Prostate gland (tissue), 2 donors: Measurements from ENCODE around the gene RUFY4. TPM values are rescaled to one million over a fixed set of nuclear protein-coding genes. Genes with fewer than 3 reads are reported as not detected.

Experiments
- DNase-seq: peaks from one replicate; pipeline ENCODE4 v3.0.0-alpha.2; 2019; ENCODE audit warnings: low spot score
- H3K27ac ChIP-seq, 2 donors: fragments of 200-600 bp; sonication (generic); 2 replicates each; pipeline ENCODE4 v1.5.1; 2017 to 2019
- H3K27me3 ChIP-seq: fragments of 200-600 bp; sonication (generic); replicated peaks from 2 replicates; pipeline ENCODE4 v1.5.1; 2019; ENCODE audit not compliant: insufficient read depth
- H3K36me3 ChIP-seq, 2 donors: fragments of 200-600 bp; sonication (generic); 1 replicate in 1 of 2; 2 replicates in 1 of 2; pipeline versions ENCODE4 v1.5.1 to v1.8.1; 2017 to 2019
- H3K4me1 ChIP-seq: fragments of 200-600 bp; sonication (generic); replicated peaks from 2 replicates; pipeline ENCODE4 v1.5.1; 2019
- H3K4me3 ChIP-seq, 2 donors: fragments of 200-600 bp; sonication (generic); 2 replicates each; pipeline ENCODE4 v1.5.1; 2017 to 2019
- H3K9me3 ChIP-seq: fragments of 200-600 bp; sonication (generic); 2 replicates; pipeline ENCODE4 v1.5.1; 2017
- CTCF ChIP-seq, 4 experiments: fragments of 200-600 bp in 2 of 4; fragments of 450-650 bp in 2 of 4; sonication (generic) in 2 of 4; IDR thresholded peaks; 1 replicate in 3 of 4; 2 replicates in 1 of 4; pipeline ENCODE4 v1.5.1; 2016 to 2019; ENCODE audit warnings: antibody characterized with exemption in 4 of 4, mild to moderate bottlenecking in 2 of 4, moderate library complexity in 2 of 4
- POLR2A ChIP-seq: fragments of 450-650 bp; IDR thresholded peaks from one replicate; pipeline ENCODE4 v1.6.1; 2016; ENCODE audit warnings: antibody characterized with exemption, mild to moderate bottlenecking
- POLR2AphosphoS5 ChIP-seq: sonication (generic); formaldehyde crosslinking; IDR thresholded peaks from one replicate; pipeline ENCODE4 v1.6.1; 2017; ENCODE audit warnings: antibody characterized with exemption
- WGBS: methylation state at CpG from one replicate; pipeline ENCODE4 v1.1.5; 2018; 5-methylcytosine and 5-hydroxymethylcytosine counted together
- intact Hi-C: fragments of 100-400 bp; cut with DNase I; formaldehyde crosslinking; loops from one replicate; pipeline ENCODE4 v1.14.2; 2022
- total RNA-seq, 2 donors: library from RNA; depleted of rRNA; stranded (reverse); fragments of >200 nt; gene quantifications; one replicate each; pipeline ENCODE4 v1.1.0, GENCODE V29; 2016

RUFY4 gene
- total RNA-seq, 2 donors from 2014 or later: 0.11 to 0.27 TPM

DNA sequence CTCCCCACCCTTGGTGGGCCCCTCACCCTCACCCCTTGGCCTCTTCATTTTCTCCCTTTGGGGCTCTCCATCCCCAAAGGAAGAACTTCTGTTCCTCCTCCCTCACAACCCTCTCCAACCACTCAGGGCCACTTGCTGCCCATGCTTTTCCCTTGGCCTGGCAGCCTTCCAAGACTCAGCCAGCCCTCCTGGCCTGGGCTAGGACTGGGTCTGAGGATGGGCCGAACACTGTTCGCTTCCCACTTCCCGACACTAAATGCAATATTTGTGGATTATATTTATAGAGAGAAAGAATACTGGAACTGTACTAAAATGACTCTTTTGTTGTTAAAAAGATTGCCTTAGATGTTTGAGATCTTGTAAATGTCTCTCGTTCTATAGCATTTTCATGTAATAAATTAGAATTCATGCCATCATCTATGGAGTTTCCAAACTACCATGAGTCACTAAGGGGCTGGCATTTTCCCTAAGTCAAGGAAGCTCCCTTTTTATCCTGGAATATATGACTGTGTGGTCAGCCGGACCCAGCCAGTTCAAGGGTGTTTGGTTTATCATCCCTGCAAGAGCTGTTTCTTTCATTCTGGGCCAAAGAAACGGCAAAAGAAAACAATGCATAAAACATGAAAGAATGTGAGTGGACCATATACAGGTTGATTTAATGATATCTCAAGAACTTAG, 60.5 kb downstream of the RUFY4 start:
- WGBS: 44% methylated on average over 6 of the region's 6 CpGs
- Histone ChIP-seq H3K27ac (no peak overlapping the region), H3K36me3 (no peaks in the 10 kb centered on the region), H3K9me3 (no peaks in the 10 kb centered on the region), H3K4me3 (no peak overlapping the region), H3K27me3 (no peaks in the 10 kb centered on the region), H3K4me1 (no peaks in the 10 kb centered on the region)
- intact Hi-C loops: no loop called here
- TF ChIP-seq CTCF (IDR thresholded peaks at IDR 0.05) (no peak), POLR2A (no peak), POLR2AphosphoS5 (no peak)
- DNase-seq: no peak

- 91% methylated on average over 2 of the region's 2 CpGs for whole genome bisulfite sequencing
- no peak overlapping the region for H3K4me3 ChIP-seq
- no peaks in the 10 kb centered on the region for H3K27me3 ChIP-seq
- no peaks in the 10 kb centered on the region for H3K36me3 ChIP-seq
- H3K4me1 ChIP-seq: no peaks in the 10 kb centered on the region
- no peaks in the 10 kb centered on the region for H3K9me3 ChIP-seq
- DNase-seq: no peak
- intact Hi-C loops: no loop called here
- no peak overlapping the region for H3K27ac ChIP-seq
- no peak for TF ChIP-seq POLR2AphosphoS5
- TF ChIP-seq CTCF (IDR thresholded peaks at IDR 0.05): no peak
- no peak for TF ChIP-seq POLR2A
These were observed 61.3 kb downstream of the RUFY4 start for GRCh38 chr2:218130377-218130776.

- no peaks in the 10 kb centered on the region for H3K27me3 ChIP-seq
- intact Hi-C loops: no loop called here
- no peak overlapping the region for H3K27ac ChIP-seq
- H3K4me3 ChIP-seq: no peak overlapping the region
- H3K9me3 ChIP-seq: no peaks in the 10 kb centered on the region
- DNase-seq: no peak
- no peaks in the 10 kb centered on the region for H3K4me1 ChIP-seq
- no peak for TF ChIP-seq POLR2AphosphoS5
- no peak for TF ChIP-seq CTCF (IDR thresholded peaks at IDR 0.05)
- no peak for TF ChIP-seq POLR2A
- no peaks in the 10 kb centered on the region for H3K36me3 ChIP-seq
These were observed 61.8 kb downstream of the RUFY4 start for GRCh38 chr2:218130822-218131221.

DNA sequence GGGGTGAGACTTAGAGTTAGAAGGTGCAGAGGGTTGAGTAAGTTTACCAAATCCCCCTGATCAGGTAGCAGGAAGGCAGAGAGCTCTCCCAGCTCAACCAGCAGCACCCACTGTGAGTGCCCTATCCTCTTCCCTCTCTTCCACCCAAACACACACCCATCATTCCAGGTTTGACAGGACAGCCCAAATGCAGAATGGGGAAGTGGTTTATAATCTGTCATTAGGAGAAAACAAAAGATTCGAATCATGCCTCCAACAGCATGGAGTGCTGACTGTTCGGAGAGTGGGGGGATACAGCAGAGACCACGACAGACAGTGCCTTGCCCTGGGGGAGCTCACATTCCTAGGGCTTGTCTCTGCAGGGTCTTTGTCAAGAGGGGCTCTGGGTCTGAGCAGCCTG, 68.5 kb downstream of the RUFY4 start:
- Histone ChIP-seq H3K27ac (no peak overlapping the region), H3K4me1 (no peaks in the 10 kb centered on the region), H3K4me3 (no peak overlapping the region), H3K9me3 (no peaks in the 10 kb centered on the region), H3K36me3 (no peaks in the 10 kb centered on the region), H3K27me3 (no peaks in the 10 kb centered on the region)
- no peak for DNase-seq
- WGBS: 55% methylated on average over 3 of the region's 3 CpGs
- intact Hi-C loops: no loop called here
- TF ChIP-seq POLR2A: no peak
- TF ChIP-seq POLR2AphosphoS5: no peak
- no peak for TF ChIP-seq CTCF (IDR thresholded peaks at IDR 0.05)

DNA sequence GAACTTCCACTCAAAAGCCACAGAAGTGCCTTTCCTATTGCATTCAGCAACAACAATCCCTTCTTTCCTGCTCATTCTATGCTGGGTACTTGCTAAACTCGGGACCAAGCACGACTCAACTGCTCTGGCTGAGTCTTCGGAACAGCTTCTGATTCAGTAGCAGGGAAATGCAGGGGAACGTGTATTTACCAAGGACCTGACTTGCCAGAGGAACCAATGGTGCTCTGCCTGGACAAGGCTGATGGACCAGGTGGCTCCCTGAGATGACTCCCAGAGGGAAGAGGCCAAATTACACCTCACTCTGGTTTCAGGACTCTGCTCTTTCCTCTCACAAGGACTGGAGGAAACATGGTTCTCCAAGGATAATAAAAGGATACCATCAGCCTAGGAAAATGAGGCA, 69.0 kb downstream of the RUFY4 start:
- no peaks in the 10 kb centered on the region for H3K4me1 ChIP-seq
- TF ChIP-seq POLR2AphosphoS5 (no peak), POLR2A (no peak), CTCF (IDR thresholded peaks at IDR 0.05) (no peak)
- H3K9me3 ChIP-seq: no peaks in the 10 kb centered on the region
- H3K36me3 ChIP-seq: no peaks in the 10 kb centered on the region
- no peak overlapping the region for H3K4me3 ChIP-seq
- H3K27ac ChIP-seq: no peak overlapping the region
- intact Hi-C loops: no loop called here
- DNase-seq: no peak
- H3K27me3 ChIP-seq: no peaks in the 10 kb centered on the region
- 66% methylated on average over 4 of the region's 4 CpGs for WGBS
